Activated CD4-positive, alpha-beta T cell treated with anti-CD3 and anti-CD28 coated beads for 36 hours (primary cell): ENCODE data around the gene AKR1C3. TPM values are rescaled to one million over a fixed set of nuclear protein-coding genes. Genes with fewer than 3 reads are reported as not detected.
"Not testable (repeated sequence)": the region's sequence is repeated elsewhere in the genome, so short reads cannot be mapped to it uniquely, and the experiment has no call there.

Experiments
- ATAC-seq: fragments of 200-7000 bp; cut with Tn5 transposase; one replicate; pipeline ENCODE4 v1.10.0; 2021; ENCODE audit warnings: mild to moderate bottlenecking, moderate library complexity
- CTCF ChIA-PET: fragments of 350-600 bp; sonication (Branson Sonifier 250); formaldehyde crosslinking; loops from one replicate; lab custom pipeline; 2021; ENCODE audit warnings: antibody characterized with exemption; lab: Charles Lee
- POLR2A ChIA-PET: fragments of 350-600 bp; sonication (Branson Sonifier 250); formaldehyde crosslinking; loops from one replicate; lab custom pipeline; 2021; ENCODE audit warnings: antibody characterized with exemption, inconsistent platforms; lab: Charles Lee
- DNase-seq: peaks from one replicate; pipeline ENCODE4 v3.0.0-alpha.2; 2020
- H3K27ac Mint-ChIP-seq: one replicate; pipeline ENCODE4 v1.8.0; 2021; ENCODE audit warnings: mixed read lengths
- H3K27me3 Mint-ChIP-seq: one replicate; pipeline ENCODE4 v1.8.0; 2021; ENCODE audit warnings: mixed read lengths
- H3K36me3 Mint-ChIP-seq: one replicate; pipeline ENCODE4 v1.8.0; 2021; ENCODE audit warnings: low read depth, mixed read lengths
- H3K4me1 Mint-ChIP-seq: one replicate; pipeline ENCODE4 v1.8.0; 2021; ENCODE audit warnings: mixed read lengths
- H3K4me3 Mint-ChIP-seq: one replicate; pipeline ENCODE4 v1.8.0; 2021; ENCODE audit warnings: mild to moderate bottlenecking, moderate library complexity, mixed read lengths
- H3K9me3 Mint-ChIP-seq: one replicate; pipeline ENCODE4 v1.8.0; 2021; ENCODE audit warnings: low read depth, mixed read lengths
- intact Hi-C, 2 experiments: fragments of 100-400 bp; cut with DNase I in 1 of 2; cut with micrococcal nuclease in 1 of 2; formaldehyde crosslinking; loops; one replicate each; pipeline versions ENCODE4 v1.14.2 to v1.15.1; 2022 to 2024; cut with DNase I, micrococcal nuclease
- total RNA-seq, 2 experiments: library from RNA; stranded (reverse); gene quantifications; one replicate each; pipeline ENCODE4 v1.2.3, GENCODE V29; 2021

The AKR1C3 gene
- total RNA-seq, 2 experiments from 2014 or later: 0.19 to 0.75 TPM

- ATAC-seq (no peak), DNase-seq (no peak)
- Mint-ChIP-seq H3K4me3 (no peak overlapping the region), H3K27ac (no peak overlapping the region), H3K9me3 (peaks cover 10% of the 10 kb centered on the region), H3K36me3 (no peaks in the 10 kb centered on the region), H3K4me1 (peaks cover 5% of the 10 kb centered on the region), H3K27me3 (peaks cover 9% of the 10 kb centered on the region)
- CTCF ChIA-PET: interaction anchor here (0.8 to 1.2 kb wide), 3 partner anchors 9 to 275 kb away, joined by 3 read pairs; no protein-coding TSS in a partner anchor
- POLR2A ChIA-PET: no interaction called here
- intact Hi-C loops: loop anchor here (5.0 to 10.0 kb wide), 4 partner anchors 204 to 291 kb away; no protein-coding TSS in a partner anchor
These were observed 3.0 kb upstream of the AKR1C3 start for GRCh38 chr10:5091196-5091595.

- Mint-ChIP-seq H3K4me1 (peaks cover 8% of the 10 kb centered on the region), H3K27ac (no peak overlapping the region), H3K9me3 (peaks cover 10% of the 10 kb centered on the region), H3K27me3 (peaks cover 11% of the 10 kb centered on the region), H3K36me3 (no peaks in the 10 kb centered on the region), H3K4me3 (no peak overlapping the region)
- ATAC-seq (no peak), DNase-seq (no peak)
- CTCF ChIA-PET: interaction anchor here (0.7 kb wide), 1 partner anchor 244 kb away, joined by 3 read pairs; no protein-coding TSS in a partner anchor
- POLR2A ChIA-PET: no interaction called here
- intact Hi-C loops: loop anchor here (5.0 to 10.0 kb wide), 4 partner anchors 202 to 290 kb away; no protein-coding TSS in a partner anchor
These were observed 1.8 kb upstream of the AKR1C3 start for GRCh38 chr10:5092375-5092774.

- H3K4me1 Mint-ChIP-seq: peaks cover 8% of the 10 kb centered on the region
- CTCF ChIA-PET: interaction anchor here (0.6 to 2.4 kb wide), 2 partner anchors 243 to 292 kb away, joined by 3 to 16 read pairs; no protein-coding TSS in a partner anchor
- no peak overlapping the region for H3K27ac Mint-ChIP-seq
- no peak overlapping the region for H3K4me3 Mint-ChIP-seq
- no peaks in the 10 kb centered on the region for H3K36me3 Mint-ChIP-seq
- DNase-seq (no peak), ATAC-seq (no peak)
- H3K27me3 Mint-ChIP-seq: peaks cover 11% of the 10 kb centered on the region
- intact Hi-C loops: loop anchor here (5.0 to 10.0 kb wide), 4 partner anchors 202 to 289 kb away; no protein-coding TSS in a partner anchor
- peaks cover 7% of the 10 kb centered on the region for H3K9me3 Mint-ChIP-seq
- POLR2A ChIA-PET: no interaction called here
These were observed 1.1 kb upstream of the AKR1C3 start for GRCh38 chr10:5092848-5093790.

GRCh38 chr10:5095687-5096086, 1.5 kb downstream of the AKR1C3 start:
- Mint-ChIP-seq H3K4me1 (peaks cover 8% of the 10 kb centered on the region), H3K9me3 (no peaks in the 10 kb centered on the region), H3K27ac (no peak overlapping the region), H3K36me3 (no peaks in the 10 kb centered on the region), H3K27me3 (peaks cover 8% of the 10 kb centered on the region), H3K4me3 (no peak overlapping the region)
- CTCF ChIA-PET: interaction anchor here (0.6 to 2.4 kb wide), 4 partner anchors 7 to 281 kb away, joined by 3 to 16 read pairs (median 4); no protein-coding TSS in a partner anchor
- DNase-seq (no peak), ATAC-seq (no peak)
- intact Hi-C loops: loop anchor here in 1 of 2 experiments (10.0 kb wide), 2 partner anchors 199 to 241 kb away; no protein-coding TSS in a partner anchor
- POLR2A ChIA-PET: no interaction called here

GRCh38 chr10:5096108-5096507, 1.9 kb downstream of the AKR1C3 start:
- H3K36me3 Mint-ChIP-seq: no peaks in the 10 kb centered on the region
- peaks cover 8% of the 10 kb centered on the region for H3K4me1 Mint-ChIP-seq
- ChIA-PET CTCF (interaction anchor here (0.5 to 1.5 kb wide), 3 partner anchors 244 to 281 kb away, joined by 3 to 5 read pairs (median 3); no protein-coding TSS in a partner anchor), POLR2A (interaction anchor here (0.9 kb wide), 1 partner anchor 48 kb away, joined by 4 read pairs; no protein-coding TSS in a partner anchor)
- intact Hi-C loops: loop anchor here in 1 of 2 experiments (10.0 kb wide), 2 partner anchors 199 to 241 kb away; no protein-coding TSS in a partner anchor
- no peak for ATAC-seq
- H3K27ac Mint-ChIP-seq: no peak overlapping the region
- peaks cover 6% of the 10 kb centered on the region for H3K27me3 Mint-ChIP-seq
- no peak overlapping the region for H3K4me3 Mint-ChIP-seq
- H3K9me3 Mint-ChIP-seq: no peaks in the 10 kb centered on the region
- DNase-seq: no peak

GRCh38 chr10:5102479-5102878, 8.3 kb downstream of the AKR1C3 start:
- H3K9me3 Mint-ChIP-seq, DNase-seq, H3K27me3 Mint-ChIP-seq, ATAC-seq, H3K36me3 Mint-ChIP-seq, H3K27ac Mint-ChIP-seq, H3K4me1 Mint-ChIP-seq, intact Hi-C loops, H3K4me3 Mint-ChIP-seq, POLR2A ChIA-PET: not testable (repeated sequence)
- CTCF ChIA-PET: interaction anchor here (0.5 kb wide), 1 partner anchor 120 kb away, joined by 3 read pairs; no protein-coding TSS in a partner anchor

GRCh38 chr10:5103481-5103880, 9.3 kb downstream of the AKR1C3 start:
- intact Hi-C loops: no loop called here
- no peaks in the 10 kb centered on the region for H3K36me3 Mint-ChIP-seq
- ChIA-PET CTCF (interaction anchor here (0.7 to 0.9 kb wide), 2 partner anchors 8 to 24 kb away, joined by 3 read pairs; no protein-coding TSS in a partner anchor), POLR2A (no interaction called here)
- DNase-seq: no peak
- ATAC-seq: no peak
- H3K27ac Mint-ChIP-seq: no peak overlapping the region
- H3K4me3 Mint-ChIP-seq: no peak overlapping the region
- no peaks in the 10 kb centered on the region for H3K4me1 Mint-ChIP-seq
- no peaks in the 10 kb centered on the region for H3K9me3 Mint-ChIP-seq
- no peaks in the 10 kb centered on the region for H3K27me3 Mint-ChIP-seq

GRCh38 chr10:5105626-5106025, 11.4 kb downstream of the AKR1C3 start:
- ATAC-seq: no peak
- Mint-ChIP-seq H3K9me3 (no peaks in the 10 kb centered on the region), H3K4me3 (no peak overlapping the region), H3K27me3 (no peaks in the 10 kb centered on the region), H3K27ac (no peak overlapping the region), H3K36me3 (no peaks in the 10 kb centered on the region), H3K4me1 (no peaks in the 10 kb centered on the region)
- POLR2A ChIA-PET: no interaction called here
- DNase-seq: no peak
- intact Hi-C loops: no loop called here
- CTCF ChIA-PET: interaction anchor here (0.8 kb wide), 1 partner anchor 538 kb away, joined by 3 read pairs; no protein-coding TSS in a partner anchor

GRCh38 chr10:5106553-5106952, 12.3 kb downstream of the AKR1C3 start:
- ATAC-seq: no peak
- H3K9me3 Mint-ChIP-seq: no peaks in the 10 kb centered on the region
- no peak for DNase-seq
- no peaks in the 10 kb centered on the region for H3K4me1 Mint-ChIP-seq
- intact Hi-C loops: no loop called here
- H3K36me3 Mint-ChIP-seq: no peaks in the 10 kb centered on the region
- no peaks in the 10 kb centered on the region for H3K27me3 Mint-ChIP-seq
- H3K27ac Mint-ChIP-seq: no peak overlapping the region
- H3K4me3 Mint-ChIP-seq: no peak overlapping the region
- CTCF ChIA-PET: no interaction called here
- POLR2A ChIA-PET: no interaction called here

GRCh38 chr10:5107860-5108526, 13.8 kb downstream of the AKR1C3 start:
- no peak overlapping the region for H3K27ac Mint-ChIP-seq

More at GRCh38 chr10:5107860-5108526, 13.8 kb downstream of the AKR1C3 start:
- ChIA-PET POLR2A (no interaction called here), CTCF (no interaction called here)
- H3K36me3 Mint-ChIP-seq: no peaks in the 10 kb centered on the region
- H3K4me3 Mint-ChIP-seq: no peak overlapping the region
- no peak for ATAC-seq
- intact Hi-C loops: no loop called here
- DNase-seq: no peak
- H3K4me1 Mint-ChIP-seq: no peaks in the 10 kb centered on the region
- no peaks in the 10 kb centered on the region for H3K27me3 Mint-ChIP-seq
- H3K9me3 Mint-ChIP-seq: no peaks in the 10 kb centered on the region
